VCaP (cell line): ENCODE data around the gene KLHL42.
A peak's percentile ranks its signal among the peaks of the same experiment; 100 is the strongest.

ENCODE experiments used
- H3K27ac ChIP-seq: fragments of 450-650 bp; 2 replicates; pipeline ENCODE4 v1.5.1; 2017
- TF ChIP-seq, protein P1 (sequence below): fragments of 450-650 bp; conservative IDR thresholded peaks from 2 replicates; pipeline ENCODE4 v1.5.1; 2017; ENCODE audit warnings: mild to moderate bottlenecking, moderate library complexity

The KLHL42 gene

DNA sequence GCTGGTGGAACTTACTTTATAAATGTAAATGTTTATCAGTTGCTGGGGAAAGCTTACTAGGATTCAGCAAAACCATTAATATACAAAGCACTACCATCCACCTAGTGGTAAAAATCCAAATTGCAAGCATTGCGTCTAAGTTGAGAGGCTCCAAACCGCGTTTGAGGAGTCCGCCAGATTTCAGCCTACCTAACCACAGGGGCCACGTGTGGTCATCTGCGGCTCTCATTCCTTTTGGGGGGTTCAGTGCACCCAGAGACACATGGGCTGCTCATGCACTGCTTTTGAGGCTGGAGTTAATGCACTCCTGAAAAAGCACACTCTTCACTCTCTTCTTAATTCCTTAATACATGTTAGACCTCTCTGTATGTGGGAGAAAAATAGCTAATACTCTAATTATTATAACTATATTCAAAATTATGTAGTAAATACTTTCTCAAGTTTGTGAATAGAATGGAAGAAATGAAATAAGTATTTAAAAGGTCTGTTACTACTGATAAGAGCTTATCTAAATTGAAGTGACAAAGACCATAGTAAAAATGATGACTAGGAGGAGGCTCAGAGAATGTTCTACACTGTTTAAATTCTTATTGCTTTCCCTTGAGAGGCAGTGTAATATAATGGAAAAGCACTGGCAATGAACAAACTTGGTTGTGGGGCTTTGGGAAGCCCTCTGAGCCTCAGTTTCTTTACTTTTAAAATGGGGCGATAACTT is 41.4 kb downstream of the KLHL42 start:
- TF ChIP-seq, protein P1, sequence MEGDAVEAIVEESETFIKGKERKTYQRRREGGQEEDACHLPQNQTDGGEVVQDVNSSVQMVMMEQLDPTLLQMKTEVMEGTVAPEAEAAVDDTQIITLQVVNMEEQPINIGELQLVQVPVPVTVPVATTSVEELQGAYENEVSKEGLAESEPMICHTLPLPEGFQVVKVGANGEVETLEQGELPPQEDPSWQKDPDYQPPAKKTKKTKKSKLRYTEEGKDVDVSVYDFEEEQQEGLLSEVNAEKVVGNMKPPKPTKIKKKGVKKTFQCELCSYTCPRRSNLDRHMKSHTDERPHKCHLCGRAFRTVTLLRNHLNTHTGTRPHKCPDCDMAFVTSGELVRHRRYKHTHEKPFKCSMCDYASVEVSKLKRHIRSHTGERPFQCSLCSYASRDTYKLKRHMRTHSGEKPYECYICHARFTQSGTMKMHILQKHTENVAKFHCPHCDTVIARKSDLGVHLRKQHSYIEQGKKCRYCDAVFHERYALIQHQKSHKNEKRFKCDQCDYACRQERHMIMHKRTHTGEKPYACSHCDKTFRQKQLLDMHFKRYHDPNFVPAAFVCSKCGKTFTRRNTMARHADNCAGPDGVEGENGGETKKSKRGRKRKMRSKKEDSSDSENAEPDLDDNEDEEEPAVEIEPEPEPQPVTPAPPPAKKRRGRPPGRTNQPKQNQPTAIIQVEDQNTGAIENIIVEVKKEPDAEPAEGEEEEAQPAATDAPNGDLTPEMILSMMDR, result peak; percentile 87

GRCh38 chr12:27822076-27822712 is 42.2 kb downstream of the KLHL42 start:
- TF ChIP-seq, protein P1, result no peak

More for the DNA sequence above, 41.4 kb downstream of the KLHL42 start:
- no peak overlapping the region for H3K27ac ChIP-seq

GRCh38 chr12:27823038-27823437 is 43.0 kb downstream of the KLHL42 start:
- TF ChIP-seq, protein P1, result no peak
- H3K27ac ChIP-seq, result no peak overlapping the region

More at GRCh38 chr12:27822076-27822712, 42.2 kb downstream of the KLHL42 start:
- no peak overlapping the region for H3K27ac ChIP-seq

- no peak overlapping the region for H3K27ac ChIP-seq
- TF ChIP-seq, protein P1, result no peak
Measured at GRCh38 chr12:27824126-27824842, 44.3 kb downstream of the KLHL42 start.

- TF ChIP-seq, protein P1, result no peak
- no peak overlapping the region for H3K27ac ChIP-seq
Measured at GRCh38 chr12:27826076-27826475, 46.0 kb downstream of the KLHL42 start.

- TF ChIP-seq, protein P1, result no peak
- no peak overlapping the region for H3K27ac ChIP-seq
Measured at GRCh38 chr12:27828196-27828595, 48.2 kb downstream of the KLHL42 start.

DNA sequence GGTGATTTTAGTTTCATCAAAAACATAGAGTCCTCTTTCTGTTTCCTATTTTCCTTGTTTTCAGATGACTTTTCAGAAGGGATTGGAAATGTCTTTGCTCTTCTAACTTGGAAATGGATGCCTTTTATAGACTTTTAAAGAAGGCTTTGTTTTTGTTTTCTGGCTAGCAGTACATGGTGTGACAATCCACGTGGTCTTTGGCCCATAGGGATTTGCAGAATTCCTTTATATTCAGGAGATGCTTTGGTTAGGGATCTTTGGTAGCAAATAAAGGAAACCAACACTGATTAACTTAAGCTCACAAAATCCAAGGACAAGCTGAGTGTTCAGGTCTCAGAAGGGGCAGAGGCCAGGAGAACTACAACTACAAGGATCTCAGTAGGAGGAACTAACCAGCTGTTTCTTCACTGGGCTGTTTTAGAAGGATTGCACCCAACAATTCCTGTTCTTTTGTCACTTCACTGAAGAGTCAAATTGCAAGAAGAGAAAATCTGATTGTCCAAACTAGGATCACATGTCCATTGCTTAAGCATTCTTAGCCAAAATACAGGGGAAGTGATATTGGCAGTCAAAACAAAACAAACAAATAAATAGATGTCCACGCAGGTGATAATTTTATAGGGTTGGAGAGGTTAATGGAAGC is 58.6 kb downstream of the KLHL42 start:
- no peak overlapping the region for H3K27ac ChIP-seq
- TF ChIP-seq, protein P1, result no peak
